A549 (cell line): ENCODE measurements around the gene CHN1. TPM values are rescaled to one million over a fixed set of nuclear protein-coding genes. Genes with fewer than 3 reads are reported as not detected.

Experiments
- ATAC-seq, 2 experiments: fragments of 200-7000 bp in 1 of 2; fragments of >200 bp in 1 of 2; cut with Nextera tagmentation in 1 of 2; cut with Tn5 transposase in 1 of 2; 3 replicates each; pipeline versions ENCODE4 v1.8.0 to v1.9.1; 2018 to 2020; ENCODE audit warnings: mild to moderate bottlenecking in 1 of 2, moderate library complexity in 1 of 2
- CTCF ChIA-PET: fragments of 300-600 bp; sonication (Branson Sonifier 250); formaldehyde crosslinking; extraction: SDS; loops from one replicate; lab custom pipeline; 2021; ENCODE audit warnings: antibody characterized with exemption, inconsistent platforms; lab: Yijun Ruan, JAX
- POLR2A ChIA-PET: fragments of 350-600 bp; formaldehyde crosslinking; extraction: SDS; loops from one replicate; lab custom pipeline; 2021; ENCODE audit warnings: antibody characterized with exemption, inconsistent platforms; lab: Yijun Ruan, JAX
- DNase-seq, 2 experiments: peaks; one replicate each; pipeline versions ENCODE4 v3.0.0 to v3.0.0-alpha.2; 2011 to 2016; ENCODE audit warnings: low read depth in 1 of 2, low spot score in 1 of 2
- FAIRE-seq: peaks from 2 replicates; lab custom pipeline; 2011; peaks lifted over from hg19 to GRCh38; lab: Jason Lieb, UNC
- H3K27ac ChIP-seq, 2 experiments: fragments of >200 bp; sonication (Bioruptor Twin); formaldehyde crosslinking; 3 replicates each; pipeline ENCODE4 v1.5.1; 2016 to 2017
- H3K4me1 ChIP-seq: fragments of >200 bp; sonication (Bioruptor Twin); formaldehyde crosslinking; 3 replicates; pipeline ENCODE4 v1.6.1; 2016
- H3K4me2 ChIP-seq: fragments of >200 bp; sonication (Bioruptor Twin); formaldehyde crosslinking; 3 replicates; pipeline ENCODE4 v1.6.1; 2016
- H3K4me3 ChIP-seq: fragments of >200 bp; sonication (Bioruptor Twin); formaldehyde crosslinking; 3 replicates; pipeline ENCODE4 v1.5.1; 2016
- H3K9me3 ChIP-seq: fragments of >200 bp; sonication (Bioruptor Twin); formaldehyde crosslinking; 3 replicates; pipeline ENCODE4 v1.6.1; 2016
- ATOH8 ChIP-seq: fragments of 250-450 bp; sonication (Bioruptor Pico); IDR thresholded peaks from 2 replicates; pipeline ENCODE4 v1.5.0; 2020; ENCODE audit warnings: low read depth, mild to moderate bottlenecking, moderate library complexity
- CBX2 ChIP-seq: fragments of 200-600 bp; sonication (generic); IDR thresholded peaks from 2 replicates; pipeline ENCODE4 v1.6.1; 2016; ENCODE audit warnings: low read depth, mild to moderate bottlenecking, borderline replicate concordance
- EHMT2 ChIP-seq: fragments of 200-600 bp; sonication (generic); IDR thresholded peaks from 2 replicates; pipeline ENCODE4 v1.6.1; 2016; ENCODE audit warnings: antibody characterized with exemption, low read depth, mild to moderate bottlenecking, moderate library complexity
- ESRRA ChIP-seq: fragments of 150-350 bp; IDR thresholded peaks from 2 replicates; pipeline ENCODE4 v1.6.1; 2014; ENCODE audit warnings: mild to moderate bottlenecking, low read length, borderline replicate concordance
- FOSL2 ChIP-seq, 2 experiments: fragments of 450-650 bp in 1 of 2; fragments of >200 bp in 1 of 2; sonication (Bioruptor Twin) in 1 of 2; formaldehyde crosslinking; IDR thresholded peaks; 2 replicates each; pipeline versions ENCODE4 v1.5.0 to v1.6.1; 2016 to 2020; ENCODE audit warnings: mild to moderate bottlenecking in 1 of 2, moderate library complexity in 1 of 2
- FOXS1 ChIP-seq: fragments of 250-450 bp; sonication (Bioruptor Pico); IDR thresholded peaks from 2 replicates; pipeline ENCODE4 v1.5.0; 2020; ENCODE audit warnings: mild to moderate bottlenecking, moderate library complexity
- GATA3 ChIP-seq: IDR thresholded peaks from 2 replicates; pipeline ENCODE4 v1.6.1; 2012; ENCODE audit warnings: borderline replicate concordance
- HMGXB4 ChIP-seq: fragments of 250-450 bp; sonication (Bioruptor Pico); IDR thresholded peaks from 2 replicates; pipeline ENCODE4 v1.5.0; 2021; ENCODE audit warnings: mild to moderate bottlenecking, moderate library complexity, borderline replicate concordance
- HOXB13 ChIP-seq: fragments of 250-450 bp; sonication (Bioruptor Pico); IDR thresholded peaks from 2 replicates; pipeline ENCODE4 v1.5.0; 2020; ENCODE audit warnings: low read depth, mild to moderate bottlenecking, moderate library complexity
- JUNB ChIP-seq: fragments of >200 bp; sonication (Bioruptor Twin); formaldehyde crosslinking; IDR thresholded peaks from 2 replicates; pipeline ENCODE4 v1.6.1; 2016
- KDM1A ChIP-seq: fragments of 200-600 bp; sonication (generic); IDR thresholded peaks from 2 replicates; pipeline ENCODE4 v1.6.1; 2016; ENCODE audit warnings: low read depth, mild to moderate bottlenecking
- NFE2L2 ChIP-seq: fragments of 150-350 bp; conservative IDR thresholded peaks from 2 replicates; pipeline ENCODE4 v1.6.1; 2014; ENCODE audit warnings: low read length
- NPAS2 ChIP-seq: fragments of 250-450 bp; sonication (Bioruptor Pico); IDR thresholded peaks from 2 replicates; pipeline ENCODE4 v1.8.0; 2022; ENCODE audit warnings: mild to moderate bottlenecking, moderate library complexity, borderline replicate concordance
- NR3C1 ChIP-seq: fragments of >200 bp; sonication (Bioruptor Twin); formaldehyde crosslinking; IDR thresholded peaks from 3 replicates; pipeline ENCODE4 v1.6.1; 2017
- POLR2A ChIP-seq: IDR thresholded peaks from 2 replicates; pipeline ENCODE4 v1.6.1; 2012; ENCODE audit warnings: mild to moderate bottlenecking, low read length
- POLR2AphosphoS2 ChIP-seq: conservative IDR thresholded peaks from 2 replicates; pipeline ENCODE4 v1.6.1; 2012; ENCODE audit warnings: low read length, improper control_type of control experiment, inconsistent platforms
- RAD21 ChIP-seq, 2 experiments: fragments of >200 bp in 1 of 2; sonication (Bioruptor Twin) in 1 of 2; formaldehyde crosslinking in 1 of 2; IDR thresholded peaks in 1 of 2; conservative IDR thresholded peaks in 1 of 2; 2 replicates in 1 of 2; 3 replicates in 1 of 2; pipeline ENCODE4 v1.6.1; 2012 to 2018; ENCODE audit warnings: inconsistent platforms in 1 of 2
- RARB ChIP-seq: fragments of 250-450 bp; sonication (Bioruptor Pico); IDR thresholded peaks from 2 replicates; pipeline ENCODE4 v1.8.0; 2021; ENCODE audit warnings: mild to moderate bottlenecking, moderate library complexity
- RCOR1 ChIP-seq: fragments of 150-350 bp; IDR thresholded peaks from 2 replicates; pipeline ENCODE4 v1.6.1; 2014; ENCODE audit warnings: antibody characterized with exemption, low read length, low read depth
- RFX5 ChIP-seq: fragments of 450-650 bp; IDR thresholded peaks from 2 replicates; pipeline ENCODE4 v1.7.1; 2014; ENCODE audit warnings: antibody characterized with exemption, mild to moderate bottlenecking, moderate library complexity
- TFCP2L1 ChIP-seq: fragments of 250-450 bp; sonication (Bioruptor Pico); IDR thresholded peaks from 2 replicates; pipeline ENCODE4 v1.5.0; 2021; ENCODE audit warnings: mild to moderate bottlenecking
- USF2 ChIP-seq: fragments of 450-650 bp; IDR thresholded peaks from 2 replicates; pipeline ENCODE4 v1.6.1; 2014; ENCODE audit warnings: antibody characterized with exemption
- ZFP36 ChIP-seq: fragments of 450-650 bp; IDR thresholded peaks from 2 replicates; pipeline ENCODE4 v1.6.1; 2014; ENCODE audit warnings: borderline replicate concordance; ENCODE audit not compliant: partially characterized antibody
- ZNF302 ChIP-seq: fragments of 250-450 bp; sonication (Bioruptor Pico); IDR thresholded peaks from 2 replicates; pipeline ENCODE4 v1.9.0; 2021; ENCODE audit warnings: inconsistent platforms, mild to moderate bottlenecking, moderate library complexity
- WGBS: methylation state at CpG from one replicate; pipeline ENCODE4 v1.1.6; 2017; ENCODE audit errors: missing lambda C conversion rate; 5-methylcytosine and 5-hydroxymethylcytosine counted together
- polyA plus RNA-seq, 4 experiments: library from polyadenylated mRNA; depleted of rRNA in 3 of 4; stranded (reverse); fragments of >200 nt; fragmentation: RNase III in 1 of 4; extraction: RNeasy Plus Mini Kit Qiagen cat#74134 plus additional on column Dnase treatment in 1 of 4; gene quantifications; 2 replicates in 3 of 4; 3 replicates in 1 of 4; pipeline ENCODE4 v1.2.3, GENCODE V29; 2011 to 2017
- TF ChIP-seq, protein P1 (sequence below): fragments of >200 bp; sonication (Bioruptor Twin); formaldehyde crosslinking; IDR thresholded peaks from 2 replicates; pipeline ENCODE4 v1.6.1; 2016

Gene CHN1
- polyA plus RNA-seq, 2 of the 4 experiments (the other 2 are of a cell fraction) = 20.9 to 46.6 TPM

DNA sequence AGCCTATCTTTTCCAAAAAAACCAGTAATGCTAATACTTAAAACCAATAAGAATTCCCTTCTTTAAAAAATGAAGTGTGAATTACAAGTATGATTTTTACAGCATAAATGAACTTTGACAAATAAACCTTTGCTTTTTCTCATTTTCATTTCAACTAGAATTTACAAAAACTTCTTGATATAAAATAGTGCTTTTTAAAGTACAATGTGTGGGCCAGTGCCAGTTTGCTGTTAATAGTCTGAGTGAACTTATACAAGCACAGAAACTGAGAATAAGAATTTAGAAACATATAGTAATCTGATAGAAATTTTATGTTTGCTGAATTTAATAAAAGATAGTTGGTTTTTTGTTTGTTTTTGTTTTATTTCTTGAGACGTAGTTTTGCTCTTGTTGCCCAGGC lies 197.2 kb downstream of the CHN1 start:
- DNase-seq (no peak), ATAC-seq (no peak), FAIRE-seq (no peak)
- no peak for TF ChIP-seq TFCP2L1 (CRISPR knock-in tag)
- no peak for TF ChIP-seq FOXS1 (CRISPR knock-in tag)
- no peak for TF ChIP-seq ZFP36
- TF ChIP-seq EHMT2 = no peak
- TF ChIP-seq HMGXB4 = no peak
- TF ChIP-seq, protein P1, sequence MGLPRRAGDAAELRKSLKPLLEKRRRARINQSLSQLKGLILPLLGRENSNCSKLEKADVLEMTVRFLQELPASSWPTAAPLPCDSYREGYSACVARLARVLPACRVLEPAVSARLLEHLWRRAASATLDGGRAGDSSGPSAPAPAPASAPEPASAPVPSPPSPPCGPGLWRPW = no peak
- TF ChIP-seq ESRRA = no peak
- TF ChIP-seq RFX5 = no peak
- no peak for TF ChIP-seq RCOR1
- TF ChIP-seq GATA3 = no peak
- TF ChIP-seq ZNF302 (CRISPR knock-in tag) = no peak
- WGBS = 94% methylated on average over 1 of the region's 1 CpG
- CTCF ChIA-PET = no interaction called here
- no peaks in the 10 kb centered on the region for H3K9me3 ChIP-seq
- H3K4me2 ChIP-seq = no peak overlapping the region
- H3K27ac ChIP-seq = no peak overlapping the region
- POLR2A ChIA-PET = no interaction called here
- H3K4me3 ChIP-seq = no peak overlapping the region
- H3K4me1 ChIP-seq = no peaks in the 10 kb centered on the region

DNA sequence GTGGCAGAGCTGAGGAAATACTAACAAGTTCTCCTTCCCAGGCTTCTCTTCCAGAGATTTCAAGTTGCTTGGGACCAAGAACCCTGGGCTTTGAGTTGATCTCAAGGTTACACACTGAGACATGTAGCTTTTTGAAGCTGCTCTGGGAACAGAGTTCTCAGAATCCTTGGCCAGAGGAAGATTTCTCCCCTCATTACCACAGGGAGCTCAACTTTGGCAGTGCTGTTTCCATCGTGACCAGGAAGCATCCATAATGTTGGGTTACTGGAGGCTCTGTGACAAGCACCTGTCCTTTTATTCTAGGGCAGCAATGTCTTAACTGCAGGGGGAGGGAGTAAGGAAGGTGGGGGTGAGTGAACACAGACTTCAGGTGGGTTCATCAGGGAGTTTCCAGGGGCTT lies 199.4 kb downstream of the CHN1 start:
- Histone ChIP-seq H3K4me1 (no peaks in the 10 kb centered on the region), H3K4me2 (no peak overlapping the region), H3K4me3 (no peak overlapping the region), H3K27ac (no peak overlapping the region), H3K9me3 (no peaks in the 10 kb centered on the region)
- DNase-seq = no peak
- ChIA-PET POLR2A (no interaction called here), CTCF (interaction anchor here (1.1 to 1.7 kb wide), 2 partner anchors 11 to 34 kb away, joined by 5 read pairs; no protein-coding TSS in a partner anchor)
- no peak for ATAC-seq
- 82% methylated on average over 1 of the region's 1 CpG for WGBS
- no peak for FAIRE-seq
- TF ChIP-seq FOSL2 (IDR thresholded peaks at IDR 0.05) = no peak
- no peak for TF ChIP-seq FOSL2 (CRISPR knock-in tag; IDR thresholded peaks at IDR 0.05)
- TF ChIP-seq ATOH8 (CRISPR knock-in tag) = no peak
- no peak for TF ChIP-seq NPAS2 (CRISPR knock-in tag)
- no peak for TF ChIP-seq POLR2A
- TF ChIP-seq HOXB13 = no peak
- TF ChIP-seq CBX2 = no peak
- TF ChIP-seq NR3C1 = no peak
- no peak for TF ChIP-seq USF2
- no peak for TF ChIP-seq RARB (CRISPR knock-in tag)
- no peak for TF ChIP-seq KDM1A

DNA sequence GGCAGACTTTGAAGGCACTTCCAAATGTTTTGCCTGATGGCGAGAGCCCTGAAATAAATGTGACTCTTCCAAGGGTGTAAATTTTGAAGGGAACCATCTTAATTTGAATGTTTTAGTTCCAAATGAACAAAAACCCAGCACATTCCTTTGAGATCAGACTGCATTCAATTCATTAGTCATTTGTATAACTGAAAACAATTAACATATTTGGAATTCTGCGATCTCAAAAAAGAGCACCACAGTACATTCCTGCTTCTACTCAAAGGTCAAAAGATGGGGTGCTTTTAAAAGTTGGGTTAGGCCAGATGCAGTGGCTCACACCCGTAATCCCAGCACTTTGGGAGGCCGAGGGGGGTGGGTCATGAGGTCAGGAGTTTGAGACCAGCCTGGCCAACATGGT lies 202.7 kb downstream of the CHN1 start:
- FAIRE-seq (no peak), DNase-seq (no peak), ATAC-seq (no peak)
- TF ChIP-seq RARB (CRISPR knock-in tag) = no peak
- TF ChIP-seq NFE2L2 = no peak
- no peak for TF ChIP-seq POLR2A
- TF ChIP-seq POLR2AphosphoS2 = no peak
- TF ChIP-seq JUNB = no peak
- TF ChIP-seq RAD21 (conservative IDR thresholded peaks at IDR 0.05 in 1 of 2, IDR thresholded peaks at IDR 0.05 in 1 of 2) = no peak
- no peak for TF ChIP-seq CBX2
- no peak for TF ChIP-seq ATOH8 (CRISPR knock-in tag)
- no peak overlapping the region for H3K27ac ChIP-seq
- H3K4me1 ChIP-seq = 0 out of 3 replicates have a peak, but pooled peaks cover 5% of the 10 kb centered on the region
- no peaks in the 10 kb centered on the region for H3K9me3 ChIP-seq
- H3K4me2 ChIP-seq = no peak overlapping the region
- ChIA-PET CTCF (no interaction called here), POLR2A (no interaction called here)
- 90% methylated on average over 4 of the region's 4 CpGs for WGBS
- H3K4me3 ChIP-seq = no peak overlapping the region
